Fibroblast of upper back skin (primary cell): ENCODE results near the gene PLAC1.

Source experiments
- DNase-seq: peaks from one replicate; pipeline ENCODE4 v3.0.0-alpha.2; 2013

Gene PLAC1

GRCh38 chrX:134670134-134670924 is 12.1 kb upstream of the PLAC1 start:
- peak; percentile 95 for DNase-seq

- DNase-seq = peak; percentile 97
Measured at GRCh38 chrX:134669378-134670098, 11.3 kb upstream of the PLAC1 start.

- peak; percentile 70 for DNase-seq
Measured at GRCh38 chrX:134664202-134664601, 5.9 kb upstream of the PLAC1 start.

GRCh38 chrX:134661295-134661694 is 3.0 kb upstream of the PLAC1 start:
- no peak for DNase-seq

GRCh38 chrX:134660627-134661026 is 2.4 kb upstream of the PLAC1 start:
- DNase-seq = no peak

- no peak for DNase-seq
Measured at GRCh38 chrX:134659761-134660160, 1.5 kb upstream of the PLAC1 start.

- no peak for DNase-seq
Measured at GRCh38 chrX:134658760-134659023, 421 bp upstream of the PLAC1 start.

- DNase-seq = no peak
Measured at GRCh38 chrX:134654398-134655012, 3.8 kb downstream of the PLAC1 start.

- no peak for DNase-seq
Measured at GRCh38 chrX:134653835-134654234, 4.4 kb downstream of the PLAC1 start.

- no peak for DNase-seq
Measured at GRCh38 chrX:134650701-134651100, 7.6 kb downstream of the PLAC1 start.

- DNase-seq = no peak
Measured at GRCh38 chrX:134649770-134650169, 8.5 kb downstream of the PLAC1 start.

GRCh38 chrX:134647477-134647877 is 10.8 kb downstream of the PLAC1 start:
- no peak for DNase-seq

- DNase-seq = no peak
Measured at GRCh38 chrX:134646691-134647090, 11.6 kb downstream of the PLAC1 start.

- no peak for DNase-seq
Measured at GRCh38 chrX:134645936-134646543, 12.2 kb downstream of the PLAC1 start.

- DNase-seq = peak; percentile 75
Measured at GRCh38 chrX:134642386-134642785, 15.9 kb downstream of the PLAC1 start.

GRCh38 chrX:134641346-134641745 is 16.9 kb downstream of the PLAC1 start:
- DNase-seq = no peak

GRCh38 chrX:134640914-134641313 is 17.4 kb downstream of the PLAC1 start:
- no peak for DNase-seq

GRCh38 chrX:134636851-134637250 is 21.4 kb downstream of the PLAC1 start:
- DNase-seq = peak; percentile 76

GRCh38 chrX:134634691-134635090 is 23.6 kb downstream of the PLAC1 start:
- peak; percentile 89 for DNase-seq

GRCh38 chrX:134633832-134634231 is 24.4 kb downstream of the PLAC1 start:
- DNase-seq = no peak

- no peak for DNase-seq
Measured at GRCh38 chrX:134633394-134633793, 24.9 kb downstream of the PLAC1 start.

GRCh38 chrX:134632355-134632754 is 25.9 kb downstream of the PLAC1 start:
- DNase-seq = no peak

GRCh38 chrX:134631426-134632346 is 26.6 kb downstream of the PLAC1 start:
- peak; percentile 90 for DNase-seq
